GM19240 (cell line): ENCODE measurements around the gene SCLT1.

ENCODE experiments used
- DNase-seq: peaks from one replicate; pipeline ENCODE4 v3.0.0; 2011; ENCODE audit warnings: low spot score; ENCODE audit not compliant: insufficient read length

The SCLT1 gene

DNA sequence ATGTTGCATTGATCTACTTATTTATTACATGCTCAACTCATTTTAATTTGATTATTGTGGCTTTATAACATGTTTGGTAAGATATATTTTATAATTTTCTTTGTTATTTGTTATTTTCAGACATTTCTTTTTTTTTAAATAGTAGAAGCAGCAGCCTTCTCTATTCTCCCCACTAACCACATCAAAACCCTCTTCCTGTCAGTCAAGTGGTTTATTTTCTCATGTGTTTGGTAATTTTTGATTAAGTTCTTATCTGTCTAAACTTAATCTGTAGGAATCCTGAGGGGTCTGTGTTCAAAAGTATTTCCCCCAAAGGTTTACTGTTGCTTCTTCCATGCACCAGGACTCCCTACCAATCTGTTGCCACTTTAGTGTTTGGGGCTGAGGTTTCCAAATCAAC, 131.9 kb downstream of the SCLT1 start:
- no peak for DNase-seq

DNA sequence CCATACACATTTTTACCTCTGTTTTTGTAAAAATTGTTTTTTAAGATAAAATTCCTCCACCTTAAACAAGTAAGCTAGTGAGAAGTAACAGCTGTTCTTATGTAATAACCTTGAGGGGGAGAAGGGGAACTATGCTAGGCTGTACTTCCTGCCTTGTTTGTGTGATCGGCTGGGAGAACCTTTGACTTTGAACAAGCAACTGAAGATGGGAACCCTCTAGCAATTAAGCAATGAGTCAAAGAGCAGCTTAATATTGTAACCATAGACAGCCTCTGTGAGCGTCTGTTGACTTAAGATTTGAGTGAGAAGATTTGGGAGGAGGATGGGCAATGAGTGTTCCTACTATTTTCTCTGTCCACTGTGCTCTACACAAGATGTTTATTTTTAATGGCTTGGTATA, 135.1 kb downstream of the SCLT1 start:
- DNase-seq, result no peak

DNA sequence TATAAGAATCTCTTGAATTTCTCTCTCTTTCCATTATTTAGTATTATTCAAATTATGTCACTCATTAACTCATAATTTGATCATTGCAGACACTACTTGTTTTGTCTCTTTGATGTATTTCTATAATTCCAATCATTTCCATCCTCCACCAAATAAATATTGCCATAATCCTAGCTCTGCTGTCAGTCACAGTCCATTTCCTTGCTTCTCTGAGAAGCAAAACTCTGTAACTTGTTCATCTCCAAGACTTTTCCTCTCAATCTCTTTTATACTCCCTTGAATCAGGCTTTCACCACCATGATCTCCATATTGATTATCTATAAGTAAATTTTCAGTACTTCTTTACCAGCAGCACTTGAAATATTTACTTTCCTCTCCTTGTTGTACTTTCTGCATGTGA, 135.9 kb downstream of the SCLT1 start:
- DNase-seq, result no peak

GRCh38 chr4:128955751-128956150, 137.6 kb downstream of the SCLT1 start:
- no peak for DNase-seq

- no peak for DNase-seq
These were observed 138.4 kb downstream of the SCLT1 start for GRCh38 chr4:128954941-128955340.

GRCh38 chr4:128951316-128951715, 142.0 kb downstream of the SCLT1 start:
- DNase-seq, result no peak

- no peak for DNase-seq
These were observed 142.5 kb downstream of the SCLT1 start for GRCh38 chr4:128950796-128951195.

GRCh38 chr4:128946916-128947315, 146.4 kb downstream of the SCLT1 start:
- no peak for DNase-seq

DNA sequence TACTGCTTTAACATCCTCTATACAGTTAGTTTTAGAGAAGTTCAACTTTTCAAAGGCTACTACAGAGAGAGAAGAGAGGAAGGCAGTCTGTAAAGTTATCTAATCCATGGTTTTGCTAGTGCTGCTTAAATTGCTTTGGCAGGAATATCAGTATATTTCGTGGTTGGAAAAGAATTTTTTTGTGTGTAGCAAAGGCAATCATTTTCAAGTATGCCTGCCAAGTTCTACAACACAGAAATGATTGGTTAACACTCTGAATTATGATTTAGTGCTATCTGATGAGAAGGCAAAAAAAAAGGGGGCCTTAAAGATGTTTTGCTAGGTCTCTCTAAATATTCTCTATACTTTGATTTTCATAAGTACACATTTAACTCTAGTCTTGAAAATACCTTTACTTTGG, 150.7 kb downstream of the SCLT1 start:
- no peak for DNase-seq

- DNase-seq, result no peak
These were observed 152.4 kb downstream of the SCLT1 start for GRCh38 chr4:128940971-128941370.

- no peak for DNase-seq
These were observed 163.3 kb downstream of the SCLT1 start for GRCh38 chr4:128930051-128930450.

DNA sequence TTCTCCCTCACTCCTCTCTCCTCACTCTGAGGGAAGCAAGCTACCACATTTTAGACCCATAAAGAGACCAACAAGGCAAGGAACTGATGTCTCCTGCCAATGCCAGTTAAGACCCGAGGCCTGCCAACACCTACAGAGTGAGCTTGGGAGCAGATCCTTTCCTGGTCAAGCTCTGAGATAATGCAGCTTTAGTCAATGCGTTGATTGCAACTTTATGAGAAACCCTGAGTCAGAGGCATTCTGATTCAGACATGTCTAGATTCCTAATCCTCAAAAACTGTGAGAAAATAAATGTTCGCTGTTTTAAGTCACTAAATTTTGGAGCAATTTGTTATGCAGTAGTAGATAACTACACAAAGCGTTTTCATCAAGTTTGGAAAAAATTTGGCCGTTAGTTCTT, 168.4 kb downstream of the SCLT1 start:
- no peak for DNase-seq

- no peak for DNase-seq
These were observed 171.4 kb downstream of the SCLT1 start for GRCh38 chr4:128921954-128922353.

DNA sequence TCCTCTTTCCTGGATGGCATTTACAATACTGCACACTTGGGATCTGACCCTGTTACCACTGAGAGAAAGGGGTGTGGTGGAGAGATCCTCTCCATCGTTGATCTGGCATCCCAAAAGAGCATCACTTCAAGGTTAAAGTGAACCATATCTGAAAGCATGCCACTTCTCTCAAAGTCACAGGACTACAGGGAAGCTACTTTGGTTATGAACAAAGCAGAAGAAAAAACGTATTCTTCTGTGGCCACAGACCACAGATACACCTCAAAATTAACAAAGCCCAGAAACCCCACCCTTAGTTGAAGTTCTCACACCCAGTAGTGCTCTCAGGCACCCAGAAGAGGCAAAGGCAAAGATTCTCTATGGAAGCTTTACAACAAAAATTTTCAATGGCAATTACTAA, 175.6 kb downstream of the SCLT1 start:
- no peak for DNase-seq

- DNase-seq, result no peak
These were observed 176.5 kb downstream of the SCLT1 start for GRCh38 chr4:128916832-128917231.

DNA sequence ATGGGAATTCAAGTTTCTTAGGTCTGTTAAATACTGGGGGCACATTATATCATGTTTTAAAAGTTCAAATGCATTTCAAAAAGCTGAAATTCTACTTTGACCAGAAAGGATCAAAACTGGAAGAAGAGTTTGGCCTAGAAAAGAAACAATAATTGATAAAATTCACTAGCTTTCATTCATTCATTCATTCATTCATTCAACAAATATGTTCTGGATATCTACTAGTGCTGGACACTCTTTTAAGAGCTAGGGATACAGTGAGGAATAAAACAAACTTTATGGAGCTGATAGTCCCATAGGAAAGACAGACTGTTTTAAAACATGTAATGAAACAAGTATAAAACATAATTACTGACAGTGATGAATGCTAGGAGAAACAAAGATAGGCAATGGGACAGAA, 177.8 kb downstream of the SCLT1 start:
- no peak for DNase-seq

DNA sequence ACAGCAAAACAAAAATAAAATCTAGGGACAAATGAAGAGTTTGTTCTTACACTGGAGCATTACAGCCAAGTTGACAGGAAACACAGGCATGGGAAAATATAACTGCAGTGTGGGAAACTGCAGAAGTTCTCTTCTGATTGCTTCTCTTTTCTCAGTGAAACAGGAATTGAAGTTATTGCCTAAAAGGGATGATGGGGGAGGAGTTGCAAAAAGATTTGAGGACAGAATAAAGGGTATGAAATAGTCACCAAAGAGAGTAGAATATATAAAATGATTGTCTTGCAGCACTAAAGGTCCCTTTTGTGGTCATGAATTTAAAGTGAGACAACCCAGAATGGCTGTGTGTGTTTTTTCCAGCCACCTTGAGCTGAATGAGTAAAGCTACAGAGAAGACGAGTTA, 180.1 kb downstream of the SCLT1 start:
- DNase-seq, result no peak

DNA sequence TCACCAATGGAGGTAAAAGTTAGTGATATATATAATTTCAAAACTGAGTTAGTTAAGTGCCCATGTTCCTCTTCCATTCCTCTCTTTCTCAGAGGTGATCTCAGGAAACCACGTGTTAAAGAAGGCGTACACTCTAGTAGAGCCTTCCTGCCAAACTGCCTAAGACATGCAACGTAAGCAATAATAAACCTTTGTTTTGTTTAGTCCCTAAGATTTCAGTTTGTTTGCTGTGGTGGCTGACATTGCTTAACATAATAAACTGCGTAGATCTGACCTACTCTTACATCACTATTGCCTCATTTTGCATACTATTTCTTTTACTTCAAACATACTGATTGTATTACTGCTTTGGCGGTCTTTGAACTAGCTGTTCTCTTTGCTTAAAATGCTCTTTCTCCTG, 184.6 kb downstream of the SCLT1 start:
- DNase-seq, result no peak

GRCh38 chr4:128907981-128908380, 185.4 kb downstream of the SCLT1 start:
- no peak for DNase-seq

GRCh38 chr4:128906581-128906980, 186.8 kb downstream of the SCLT1 start:
- DNase-seq, result no peak

GRCh38 chr4:128904821-128905220, 188.5 kb downstream of the SCLT1 start:
- DNase-seq, result no peak

DNA sequence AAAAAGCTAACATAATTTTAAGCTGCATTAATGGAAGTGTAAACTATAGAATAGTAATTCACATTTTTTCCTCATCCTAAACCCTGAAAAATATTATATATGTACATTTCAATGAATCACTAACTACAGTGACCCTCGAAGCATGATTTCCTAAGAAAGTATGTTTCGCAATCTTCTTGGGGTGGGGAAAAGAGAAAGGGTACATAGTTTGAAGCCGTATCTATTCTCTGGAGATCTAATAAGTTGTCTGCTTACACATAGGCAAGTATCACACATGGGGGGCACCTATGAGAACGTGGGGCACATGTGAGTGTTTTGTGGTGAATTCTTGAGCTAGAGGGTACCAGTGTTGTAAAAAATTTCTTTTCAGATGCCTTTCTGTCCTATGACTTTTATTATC, 212.7 kb downstream of the SCLT1 start:
- no peak for DNase-seq

DNA sequence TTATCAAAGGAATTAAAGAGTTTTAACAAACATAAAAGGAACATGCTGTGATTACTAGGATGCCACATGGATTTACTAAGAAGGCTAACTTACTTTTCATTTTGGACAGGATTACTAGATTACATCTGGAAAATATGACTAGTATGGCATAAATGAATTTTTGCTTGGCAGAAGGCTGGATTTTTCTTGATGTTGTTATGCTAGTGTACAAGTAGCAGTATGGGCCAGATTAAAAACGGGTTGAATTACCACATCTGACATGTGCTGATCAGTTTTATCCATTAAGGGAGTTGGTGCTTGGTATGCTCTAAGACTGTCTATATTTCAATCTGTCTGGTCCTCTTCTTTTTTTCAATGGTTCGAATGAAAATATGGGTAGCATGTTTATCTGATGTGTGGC, 213.4 kb downstream of the SCLT1 start:
- DNase-seq, result no peak

DNA sequence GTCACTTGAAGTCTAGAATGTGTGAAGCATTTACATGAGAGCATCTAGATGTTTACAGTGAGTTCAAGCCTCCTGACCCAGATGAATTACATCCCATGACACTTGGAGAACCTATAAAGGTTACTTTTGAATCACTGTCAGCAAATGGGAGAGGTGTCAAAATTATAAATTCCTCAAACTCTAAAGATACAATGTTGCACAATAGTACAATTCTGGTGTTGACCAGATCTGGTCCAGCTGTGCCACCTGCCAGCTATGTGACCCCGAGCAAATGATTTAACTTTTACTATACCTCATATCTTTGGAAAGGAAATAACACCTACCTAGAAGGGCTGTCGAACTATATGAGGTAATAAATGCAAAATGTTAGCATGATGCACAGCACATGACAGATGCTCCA, 214.1 kb downstream of the SCLT1 start:
- DNase-seq, result no peak

DNA sequence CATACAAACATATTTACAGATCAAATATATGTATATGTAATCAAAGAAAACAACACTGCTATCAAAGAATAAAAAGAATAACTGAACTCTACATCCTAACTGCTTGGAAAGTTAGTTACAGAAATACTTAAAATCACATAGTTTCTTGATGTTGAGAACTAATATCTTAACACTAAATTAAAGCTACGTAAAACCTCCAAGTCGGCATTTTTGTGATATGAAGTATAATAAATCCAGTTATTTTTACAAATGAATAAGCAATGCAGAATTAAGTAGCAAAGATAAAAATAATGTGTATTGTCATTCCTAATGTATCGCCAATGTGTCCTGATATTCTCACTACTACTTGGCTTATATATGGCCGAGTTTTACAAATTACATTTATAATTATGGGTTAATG, 215.4 kb downstream of the SCLT1 start:
- no peak for DNase-seq
